SK-N-SH (cell line): ENCODE data around the gene PTPRN. TPM values are rescaled to one million over a fixed set of nuclear protein-coding genes. Genes with fewer than 3 reads are reported as not detected.

Experiments used
- CTCF ChIA-PET: fragments of 300-600, 350-600 bp; formaldehyde crosslinking; extraction: SDS; loops from one replicate; lab custom pipeline; 2021; lab: Yijun Ruan, JAX
- POLR2A ChIA-PET: fragments of 350-600 bp; sonication (Branson Sonifier 250); formaldehyde crosslinking; extraction: SDS; loops from one replicate; lab custom pipeline; 2020; ENCODE audit warnings: antibody characterized with exemption, inconsistent platforms; lab: Yijun Ruan, JAX
- DNase-seq: peaks from one replicate; pipeline ENCODE4 v3.0.0; 2012
- H2AFZ ChIP-seq: fragments of 200-600 bp; sonication (generic); 2 replicates; pipeline ENCODE4 v1.8.1; 2016; ENCODE audit warnings: antibody characterized with exemption, mild to moderate bottlenecking, low read depth
- H3F3A ChIP-seq: fragments of 200-600 bp; sonication (generic); replicated peaks from 2 replicates; pipeline ENCODE3; 2016; ENCODE audit warnings: antibody characterized with exemption, mild to moderate bottlenecking; ENCODE audit not compliant: insufficient read depth
- H3K27ac ChIP-seq, 2 experiments: fragments of 200-500 bp in 1 of 2; fragments of 200-600 bp in 1 of 2; sonication (Bioruptor generic) in 1 of 2; sonication (generic), shearing (Covaris generic) in 1 of 2; 2 replicates each; pipeline versions ENCODE4 v1.5.1 to v1.6.1; 2014 to 2016; ENCODE audit warnings: low read depth in 2 of 2, inconsistent platforms in 1 of 2, low read length in 1 of 2, mild to moderate bottlenecking in 1 of 2, mixed read lengths in 1 of 2
- H3K27me3 ChIP-seq: fragments of 200-600 bp; sonication (generic), shearing (Covaris generic); 2 replicates; pipeline ENCODE4 v1.6.1; 2016; ENCODE audit warnings: mixed run types; ENCODE audit not compliant: insufficient read depth
- H3K36me3 ChIP-seq, 2 experiments: fragments of 200-500 bp in 1 of 2; fragments of 200-600 bp in 1 of 2; sonication (Bioruptor generic) in 1 of 2; sonication (generic) in 1 of 2; replicated peaks in 1 of 2; 2 replicates each; pipeline versions ENCODE3 to v1.5.1; 2014 to 2016; ENCODE audit warnings: low read length in 1 of 2, mild to moderate bottlenecking in 1 of 2; ENCODE audit not compliant: insufficient read depth in 2 of 2, control insufficient read depth in 1 of 2
- H3K4me1 ChIP-seq, 2 experiments: fragments of 200-500 bp in 1 of 2; fragments of 200-600 bp in 1 of 2; sonication (Bioruptor generic) in 1 of 2; sonication (generic), shearing (Covaris generic) in 1 of 2; 2 replicates each; pipeline versions ENCODE4 v1.5.1 to v1.6.1; 2014 to 2016; ENCODE audit warnings: low read depth in 1 of 2, low read length in 1 of 2, mixed run types in 1 of 2; ENCODE audit not compliant: insufficient read depth in 2 of 2, control insufficient read depth in 1 of 2
- H3K4me2 ChIP-seq: fragments of 200-600 bp; sonication (generic), shearing (Covaris generic); 2 replicates; pipeline ENCODE4 v1.6.1; 2017; ENCODE audit warnings: mixed run types
- H3K4me3 ChIP-seq, 2 experiments: fragments of 200-500 bp in 1 of 2; fragments of 200-600 bp in 1 of 2; sonication (Bioruptor generic) in 1 of 2; sonication (generic), shearing (Covaris generic) in 1 of 2; 2 replicates each; pipeline versions ENCODE4 v1.5.1 to v1.8.1; 2014 to 2016; ENCODE audit warnings: low read depth in 2 of 2, inconsistent platforms in 1 of 2, low read length in 1 of 2, mild to moderate bottlenecking in 1 of 2, mixed read lengths in 1 of 2, moderate library complexity in 1 of 2
- H3K79me2 ChIP-seq: fragments of 200-600 bp; sonication (generic); 2 replicates; pipeline ENCODE4 v1.8.1; 2017; ENCODE audit warnings: mild to moderate bottlenecking; ENCODE audit not compliant: insufficient read depth
- H3K9ac ChIP-seq: fragments of 200-600 bp; sonication (generic); 2 replicates; pipeline ENCODE4 v1.6.1; 2017; ENCODE audit warnings: mixed run types
- H3K9me2 ChIP-seq: fragments of 200-600 bp; sonication (generic); 2 replicates; pipeline ENCODE4 v1.6.1; 2017; ENCODE audit warnings: mixed run types
- H3K9me3 ChIP-seq: fragments of 200-600 bp; sonication (generic); 2 replicates; pipeline ENCODE4 v1.6.1; 2017; ENCODE audit warnings: mixed run types, mild to moderate bottlenecking, moderate library complexity
- H4K20me1 ChIP-seq: fragments of 200-600 bp; sonication (generic); 2 replicates; pipeline ENCODE4 v1.6.1; 2017; ENCODE audit warnings: mild to moderate bottlenecking, mixed run types; ENCODE audit not compliant: insufficient read depth
- CTCF ChIP-seq: fragments of 200-600 bp; sonication (generic); IDR thresholded peaks from 2 replicates; pipeline ENCODE4 v1.6.1; 2017; ENCODE audit warnings: antibody characterized with exemption, mild to moderate bottlenecking, moderate library complexity
- ELF1 ChIP-seq: IDR thresholded peaks from 2 replicates; pipeline ENCODE4 v1.4.0; 2012
- FOSL2 ChIP-seq: IDR thresholded peaks from 2 replicates; pipeline ENCODE4 v1.4.0; 2012; ENCODE audit warnings: low read depth, mild to moderate bottlenecking, moderate library complexity, borderline replicate concordance
- GABPA ChIP-seq: IDR thresholded peaks from 2 replicates; pipeline ENCODE4 v1.4.0; 2012; ENCODE audit warnings: low read depth, mild to moderate bottlenecking
- GATA2 ChIP-seq: sonication (generic); formaldehyde crosslinking; IDR thresholded peaks from 2 replicates; pipeline ENCODE4 v1.5.0; 2020; ENCODE audit warnings: mild to moderate bottlenecking, missing genetic modification reagents
- IRF3 ChIP-seq: fragments of 150-350 bp; IDR thresholded peaks from 2 replicates; pipeline ENCODE4 v1.6.1; 2016; ENCODE audit warnings: mild to moderate bottlenecking, low read depth, low read length
- JUND ChIP-seq: IDR thresholded peaks from 2 replicates; pipeline ENCODE4 v1.4.0; 2012
- MEF2A ChIP-seq: IDR thresholded peaks from 2 replicates; pipeline ENCODE4 v1.4.0; 2012; ENCODE audit warnings: low read depth, borderline replicate concordance
- PBX3 ChIP-seq: IDR thresholded peaks from 2 replicates; pipeline ENCODE4; 2012
- POLR2AphosphoS5 ChIP-seq: IDR thresholded peaks from 2 replicates; pipeline ENCODE4 v1.6.1; 2012; ENCODE audit warnings: low read depth, low read length
- RAD21 ChIP-seq: IDR thresholded peaks from 2 replicates; pipeline ENCODE4 v1.6.1; 2012; ENCODE audit warnings: mild to moderate bottlenecking, low read length
- RCOR1 ChIP-seq: fragments of 150-350 bp; IDR thresholded peaks from 2 replicates; pipeline ENCODE4 v1.6.1; 2017; ENCODE audit warnings: antibody characterized with exemption, low read length
- REST ChIP-seq: IDR thresholded peaks from 2 replicates; pipeline ENCODE4 v1.6.1; 2012; ENCODE audit warnings: mild to moderate bottlenecking, low read depth, low read length, moderate library complexity
- SIN3A ChIP-seq: IDR thresholded peaks from 2 replicates; pipeline ENCODE4 v1.6.1; 2012; ENCODE audit warnings: low read depth, mild to moderate bottlenecking, low read length, moderate library complexity, borderline replicate concordance
- SMC3 ChIP-seq: IDR thresholded peaks from 2 replicates; pipeline ENCODE4 v1.6.1; 2012; ENCODE audit warnings: low read depth, low read length, improper control_type of control experiment
- TAF1 ChIP-seq: IDR thresholded peaks from 2 replicates; pipeline ENCODE4 v1.6.1; 2012; ENCODE audit warnings: low read depth, mild to moderate bottlenecking, low read length, moderate library complexity, borderline replicate concordance
- TCF12 ChIP-seq: IDR thresholded peaks from 2 replicates; pipeline ENCODE4 v1.4.0; 2012
- TEAD4 ChIP-seq: IDR thresholded peaks from 2 replicates; pipeline ENCODE4 v1.4.0; 2012; ENCODE audit warnings: mild to moderate bottlenecking, borderline replicate concordance; ENCODE audit not compliant: insufficient read depth
- USF2 ChIP-seq: fragments of 150-350 bp; IDR thresholded peaks from 2 replicates; pipeline ENCODE4 v1.6.1; 2017; ENCODE audit warnings: antibody characterized with exemption, low read length, low read depth, borderline replicate concordance
- YY1 ChIP-seq: IDR thresholded peaks from 2 replicates; pipeline ENCODE4 v1.4.0; 2012; ENCODE audit warnings: low read depth, mild to moderate bottlenecking
- WGBS: methylation state at CpG from one replicate; pipeline ENCODE4 v1.1.6; 2017; ENCODE audit warnings: low lambda C conversion rate; 5-methylcytosine and 5-hydroxymethylcytosine counted together
- polyA plus RNA-seq, 3 experiments: library from polyadenylated mRNA; depleted of rRNA; stranded (reverse); fragments of >200 nt; gene quantifications; 2 replicates each; pipeline ENCODE4 v1.2.3, GENCODE V29; 2012

Gene PTPRN
- polyA plus RNA-seq, 1 of the 3 experiments (the other 2 are of a cell fraction) = 9.5 TPM

- Histone ChIP-seq H2AFZ (no peak overlapping the region), H4K20me1 (no peaks in the 10 kb centered on the region), H3K79me2 (no peaks in the 10 kb centered on the region), H3K9ac (no peak overlapping the region)
- TF ChIP-seq TAF1 (no peak), GABPA (no peak), SMC3 (no peak), REST (no peak), TCF12 (no peak), POLR2AphosphoS5 (no peak), GATA2 (CRISPR knock-in tag) (no peak), TEAD4 (no peak), RAD21 (no peak), ELF1 (no peak), RCOR1 (no peak), MEF2A (no peak)
- TF ChIP-seq, all 33 proteins: peak for 0
- H3K36me3 ChIP-seq = no peaks in the 10 kb centered on the region
- no peak overlapping the region for H3K27ac ChIP-seq
- H3K4me1 ChIP-seq = peaks cover 0 to 4% of the 10 kb centered on the region in 2 experiments; a peak in 1 of 4 replicates
- 81% methylated on average over 6 of the region's 6 CpGs for WGBS
- DNase-seq = no peak
- H3K9me2 ChIP-seq = no peaks in the 10 kb centered on the region
- no peaks in the 10 kb centered on the region for H3K9me3 ChIP-seq
- H3K27me3 ChIP-seq = no peaks in the 10 kb centered on the region
- no peaks in the 10 kb centered on the region for H3F3A ChIP-seq
- H3K4me2 ChIP-seq = no peak overlapping the region
- H3K4me3 ChIP-seq = no peak overlapping the region
- CTCF ChIA-PET = interaction anchor here (0.6 to 3.4 kb wide), 7 partner anchors 9 to 152 kb away, joined by 3 to 14 read pairs (median 3); no protein-coding TSS in a partner anchor
- POLR2A ChIA-PET = no interaction called here
These were observed 35.7 kb upstream of the PTPRN start for GRCh38 chr2:219344751-219345430.

GRCh38 chr2:219335373-219335786, 26.2 kb upstream of the PTPRN start:
- no peak overlapping the region for H3K27ac ChIP-seq
- peaks cover 10% of the 10 kb centered on the region; the same call in 1 of the 2 replicates for H3K27me3 ChIP-seq
- no peak overlapping the region for H3K4me3 ChIP-seq
- no peaks in the 10 kb centered on the region for H3K79me2 ChIP-seq
- H3K36me3 ChIP-seq = no peaks in the 10 kb centered on the region
- DNase-seq = no peak
- 43% methylated on average over 5 of the region's 5 CpGs for WGBS
- H3K9ac ChIP-seq = no peak overlapping the region
- no peaks in the 10 kb centered on the region for H3K4me1 ChIP-seq
- no peaks in the 10 kb centered on the region for H3K9me3 ChIP-seq
- no peak overlapping the region for H3K4me2 ChIP-seq
- POLR2A ChIA-PET = no interaction called here
- no peak overlapping the region for H2AFZ ChIP-seq
- CTCF ChIA-PET = interaction anchor here (1.0 to 1.5 kb wide), 2 partner anchors 10 to 14 kb away, joined by 3 read pairs; no protein-coding TSS in a partner anchor
- H3K9me2 ChIP-seq = no peaks in the 10 kb centered on the region
- no peaks in the 10 kb centered on the region for H3F3A ChIP-seq
- H4K20me1 ChIP-seq = no peaks in the 10 kb centered on the region
- TF ChIP-seq USF2 = no peak
- TF ChIP-seq FOSL2 = no peak
- no peak for TF ChIP-seq TAF1
- no peak for TF ChIP-seq POLR2AphosphoS5
- TF ChIP-seq SIN3A = no peak
- no peak for TF ChIP-seq YY1
- no peak for TF ChIP-seq IRF3
- no peak for TF ChIP-seq JUND
- no peak for TF ChIP-seq PBX3
- TF ChIP-seq CTCF = no peak
